Pancreas (tissue), 10 donors: ENCODE data around the gene PAXX. TPM values are rescaled to one million over a fixed set of nuclear protein-coding genes. Genes with fewer than 3 reads are reported as not detected.

Source experiments
- ATAC-seq, 4 donors: fragments of 200-7000 bp; cut with Tn5 transposase; one replicate each; pipeline versions ENCODE4 v1.8.0 to v1.9.1; 2020; ENCODE audit warnings: mild to moderate bottlenecking in 4 of 4, moderate library complexity in 4 of 4
- DNase-seq, 6 donors: peaks; one replicate each; pipeline ENCODE4 v3.0.0-alpha.2; 2020
- FAIRE-seq: peaks from 2 replicates; lab custom pipeline; 2012; peaks lifted over from hg19 to GRCh38; lab: Jason Lieb, UNC
- H3K27ac ChIP-seq, 4 donors: fragments of 200-600 bp; sonication (generic); 1 replicate in 3 of 4; 2 replicates in 1 of 4; pipeline versions ENCODE4 v1.5.0 to v1.8.0; 2020
- H3K27me3 ChIP-seq, 4 donors: fragments of 200-600 bp; one replicate each; pipeline ENCODE4 v1.8.0; 2021
- H3K36me3 ChIP-seq, 3 donors: fragments of 200-600 bp; sonication (generic) in 1 of 3; one replicate each; pipeline versions ENCODE4 v1.5.0 to v1.8.0; 2020 to 2021
- H3K4me1 ChIP-seq, 3 donors: fragments of 200-600 bp; one replicate each; pipeline ENCODE4 v1.8.0; 2021
- H3K4me3 ChIP-seq, 4 donors: fragments of 200-600 bp; sonication (generic) in 2 of 4; one replicate each; pipeline versions ENCODE4 v1.5.0 to v1.8.0; 2020 to 2021
- H3K9me3 ChIP-seq, 4 donors: fragments of 200-600 bp; one replicate each; pipeline ENCODE4 v1.8.0; 2021
- WGBS, 2 donors: extraction: QIAGEN DNeasy Blood & Tissue Kit; methylation state at CpG; one replicate each; pipeline ENCODE4 v1.1.7; 2013; 5-methylcytosine and 5-hydroxymethylcytosine counted together
- intact Hi-C, 3 donors: fragments of 100-400 bp; cut with DNase I; formaldehyde crosslinking; loops; one replicate each; pipeline versions ENCODE4 v1.11.1 to v1.14.2; 2022
- polyA plus RNA-seq, 2 donors: library from polyadenylated mRNA; stranded (reverse); fragments of 200-250 nt; gene quantifications; one replicate each; pipeline ENCODE4 v1.2.3, GENCODE V29; 2013
- total RNA-seq, 6 donors: library from RNA; stranded (reverse); fragmentation: NEBNext Ultra II Directional in 4 of 6; extraction: Animal tissue kit (Norgen Biotek cat#: 25700) in 4 of 6; gene quantifications; one replicate each; pipeline versions ENCODE4 v1.2.1 to v1.2.4, GENCODE V29; 2021 to 2023
- TF ChIP-seq, protein P1 (sequence below), 4 donors: fragments of 200-600 bp; sonication (generic) in 3 of 4; IDR thresholded peaks; one replicate each; pipeline versions ENCODE4 v1.5.0 to v1.8.0; 2021; ENCODE audit warnings: antibody characterized with exemption in 4 of 4
- donor health status: healthy with polysubstance abuse.
- donor health status: DM: no; HTN: no; CAD: no; lungs with moderate emphysema.
- donor health status: DM: no; HTN: no; CAD: no.
- donor health status: control.
- donor health status: control.
- donor health status: Bipolar disorder and iron deficiency.
- donor health status: DM: yes; HTN: yes; CAD: no.
- donor health status: DM: no; HTN: no; CAD: no.
- donor health status: DM: no; HTN: no; CAD: no.
- donor health status: DM: yes; HTN: yes; CAD: no.

The PAXX gene
- total and polyA plus RNA-seq, 8 donors = 16.0 to 222 (median 21.0) TPM

DNA sequence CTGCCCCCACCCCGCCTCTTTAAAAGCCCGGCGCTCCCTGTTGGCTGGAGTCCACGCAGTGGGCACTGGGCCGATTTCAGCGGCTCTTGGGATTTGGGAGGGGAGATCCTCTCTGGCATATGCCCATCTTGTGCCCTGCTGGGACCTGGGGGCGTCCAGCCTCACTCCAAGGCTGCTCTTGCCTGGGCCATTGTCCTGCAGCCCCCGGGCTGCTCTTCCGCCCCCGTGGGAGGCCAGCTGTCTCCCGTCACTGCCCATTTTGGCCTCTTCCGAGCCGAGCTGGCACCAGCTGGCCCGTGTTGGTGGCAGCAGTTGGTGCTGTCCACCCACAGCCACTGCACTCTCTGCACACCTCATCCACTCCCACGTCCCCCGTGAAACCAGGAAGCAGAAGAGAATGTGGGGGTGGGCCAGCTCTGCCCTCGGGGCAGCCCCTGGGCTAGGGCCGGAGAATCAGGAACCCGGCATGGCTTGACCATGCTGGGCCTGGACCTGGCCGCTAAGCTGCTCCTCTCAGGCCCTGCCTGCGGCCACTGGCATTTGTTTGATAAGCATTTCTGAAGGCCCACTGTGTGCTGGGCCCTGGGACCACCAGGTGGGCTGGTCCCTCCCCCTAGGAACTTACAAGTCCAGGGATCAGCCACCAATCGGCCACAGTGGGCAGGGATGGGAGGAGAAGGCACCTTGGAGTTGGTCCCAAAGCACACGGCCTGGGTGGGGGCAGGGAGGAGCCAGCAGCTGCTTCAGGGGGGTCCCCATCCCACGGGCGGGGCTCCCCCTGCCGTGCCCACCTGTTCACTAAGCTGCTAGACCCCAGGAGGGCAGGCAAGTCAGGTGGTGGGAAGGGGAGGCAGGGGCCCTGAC, 45.0 kb upstream of the PAXX start:
- intact Hi-C loops = loop anchor here in 1 of 3 donors (5.0 to 10.0 kb wide), 3 partner anchors 90 to 152 kb away; partner anchors contain the start of genes AJM1, CCDC183, PHPT1 and TMEM141
- Histone ChIP-seq H3K27ac (peak overlapping the region in 1 of 4 donors; percentile 19), H3K27me3 (no peaks in the 10 kb centered on the region), H3K4me1 (peaks cover 0 to 18% (median 0%) of the 10 kb centered on the region in 3 donors), H3K36me3 (peaks cover 0 to 5% (median 4%) of the 10 kb centered on the region in 3 donors), H3K4me3 (no peak overlapping the region), H3K9me3 (no peaks in the 10 kb centered on the region)
- no peak for ATAC-seq
- TF ChIP-seq, protein P1, sequence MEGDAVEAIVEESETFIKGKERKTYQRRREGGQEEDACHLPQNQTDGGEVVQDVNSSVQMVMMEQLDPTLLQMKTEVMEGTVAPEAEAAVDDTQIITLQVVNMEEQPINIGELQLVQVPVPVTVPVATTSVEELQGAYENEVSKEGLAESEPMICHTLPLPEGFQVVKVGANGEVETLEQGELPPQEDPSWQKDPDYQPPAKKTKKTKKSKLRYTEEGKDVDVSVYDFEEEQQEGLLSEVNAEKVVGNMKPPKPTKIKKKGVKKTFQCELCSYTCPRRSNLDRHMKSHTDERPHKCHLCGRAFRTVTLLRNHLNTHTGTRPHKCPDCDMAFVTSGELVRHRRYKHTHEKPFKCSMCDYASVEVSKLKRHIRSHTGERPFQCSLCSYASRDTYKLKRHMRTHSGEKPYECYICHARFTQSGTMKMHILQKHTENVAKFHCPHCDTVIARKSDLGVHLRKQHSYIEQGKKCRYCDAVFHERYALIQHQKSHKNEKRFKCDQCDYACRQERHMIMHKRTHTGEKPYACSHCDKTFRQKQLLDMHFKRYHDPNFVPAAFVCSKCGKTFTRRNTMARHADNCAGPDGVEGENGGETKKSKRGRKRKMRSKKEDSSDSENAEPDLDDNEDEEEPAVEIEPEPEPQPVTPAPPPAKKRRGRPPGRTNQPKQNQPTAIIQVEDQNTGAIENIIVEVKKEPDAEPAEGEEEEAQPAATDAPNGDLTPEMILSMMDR (IDR thresholded peaks at IDR 0.05) = no peak
- peak in 3 of 6 donors; percentile 39 to 69 (median 68) for DNase-seq
- WGBS, 2 donors = 36 to 40% methylated on average over 26 of the region's 26 CpGs
- no peak for FAIRE-seq

DNA sequence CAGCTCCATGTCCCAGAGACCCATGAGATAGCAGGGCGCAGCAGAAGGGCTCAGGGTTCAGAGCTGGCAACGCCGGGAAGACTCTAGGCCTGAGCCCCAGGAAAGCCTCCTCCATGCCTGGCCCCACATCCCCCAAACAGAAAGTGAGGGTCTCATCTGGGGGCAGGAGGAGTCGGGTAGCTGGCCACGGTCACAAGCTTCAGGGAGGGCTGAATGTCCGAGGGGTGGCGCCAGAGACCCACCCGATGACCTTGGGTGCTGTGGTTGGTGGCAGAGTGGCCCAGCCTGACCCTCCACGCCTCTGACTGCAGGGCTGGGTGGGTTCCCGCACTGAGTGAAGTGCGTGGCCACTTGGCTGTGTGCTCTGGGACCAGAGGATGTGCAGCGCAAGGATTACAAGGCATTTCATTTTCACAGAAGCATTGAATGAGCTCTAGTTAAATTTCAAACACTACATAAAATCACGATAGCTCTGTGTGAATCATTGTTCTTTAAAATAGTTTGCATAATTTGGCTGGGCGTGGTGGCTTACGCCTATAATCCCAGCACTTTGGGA, 44.2 kb upstream of the PAXX start:
- H3K4me3 ChIP-seq = no peak overlapping the region
- ATAC-seq (no peak), FAIRE-seq (no peak), DNase-seq (peak in 3 of 6 donors; percentile 50 to 65 (median 61))
- TF ChIP-seq, protein P1 (IDR thresholded peaks at IDR 0.05) = no peak
- no peaks in the 10 kb centered on the region for H3K9me3 ChIP-seq
- peaks cover 0 to 18% (median 0%) of the 10 kb centered on the region in 3 donors for H3K4me1 ChIP-seq
- H3K36me3 ChIP-seq = no peaks in the 10 kb centered on the region
- intact Hi-C loops = loop anchor here in 1 of 3 donors (5.0 to 10.0 kb wide), 3 partner anchors 89 to 153 kb away; partner anchors contain the start of genes AJM1, CCDC183, PHPT1 and TMEM141
- WGBS, 2 donors = 51 to 57% methylated on average over 15 of the region's 15 CpGs
- no peaks in the 10 kb centered on the region for H3K27me3 ChIP-seq
- no peak overlapping the region for H3K27ac ChIP-seq

DNA sequence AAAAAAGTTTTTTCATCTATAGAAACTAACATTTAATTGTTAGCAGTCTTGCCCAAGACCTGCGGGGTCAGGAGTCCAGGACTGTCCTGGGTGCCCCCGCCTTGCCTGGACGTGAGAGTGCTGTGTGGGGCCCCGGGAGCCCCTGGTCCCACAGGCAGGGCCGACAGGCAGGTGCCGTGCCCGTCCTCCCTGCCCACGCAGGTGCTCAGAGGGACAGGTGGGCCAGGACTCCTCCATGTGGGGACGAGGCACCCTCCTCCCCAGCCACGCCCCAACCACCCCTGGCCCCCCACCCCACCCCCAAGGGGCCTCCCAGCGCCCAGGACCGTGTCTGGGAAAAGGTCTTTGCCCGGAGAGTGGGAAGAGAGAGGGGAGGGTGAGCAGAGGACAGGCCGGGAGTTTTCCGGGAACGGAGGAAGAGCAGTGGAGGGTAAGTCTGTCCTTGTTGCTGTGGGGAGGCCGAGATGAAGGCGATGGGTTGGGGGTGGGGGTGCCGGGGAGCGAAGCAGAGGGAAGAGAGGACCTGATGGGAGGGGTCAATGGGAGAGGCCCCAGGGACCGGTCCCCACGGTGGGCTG, 42.9 kb upstream of the PAXX start:
- FAIRE-seq (no peak), ATAC-seq (peak; percentile 9 to 16 (median 12)), DNase-seq (peak in 2 of 6 donors; percentile 46 to 84)
- TF ChIP-seq, protein P1 (IDR thresholded peaks at IDR 0.05) = no peak
- Histone ChIP-seq H3K4me1 (peaks cover 0 to 18% (median 0%) of the 10 kb centered on the region in 3 donors), H3K27ac (peak overlapping the region; percentile 93 to 94 (median 94)), H3K36me3 (no peaks in the 10 kb centered on the region), H3K9me3 (no peaks in the 10 kb centered on the region), H3K4me3 (peak overlapping the region; percentile 58 to 71 (median 66)), H3K27me3 (no peaks in the 10 kb centered on the region)
- intact Hi-C loops = loop anchor here in 1 of 3 donors (5.0 to 10.0 kb wide), 3 partner anchors 88 to 155 kb away; partner anchors contain the start of genes AJM1, CCDC183, PHPT1 and TMEM141
- 8 to 9% methylated on average over 19 to 21 of the region's 22 CpGs for WGBS, 2 donors

DNA sequence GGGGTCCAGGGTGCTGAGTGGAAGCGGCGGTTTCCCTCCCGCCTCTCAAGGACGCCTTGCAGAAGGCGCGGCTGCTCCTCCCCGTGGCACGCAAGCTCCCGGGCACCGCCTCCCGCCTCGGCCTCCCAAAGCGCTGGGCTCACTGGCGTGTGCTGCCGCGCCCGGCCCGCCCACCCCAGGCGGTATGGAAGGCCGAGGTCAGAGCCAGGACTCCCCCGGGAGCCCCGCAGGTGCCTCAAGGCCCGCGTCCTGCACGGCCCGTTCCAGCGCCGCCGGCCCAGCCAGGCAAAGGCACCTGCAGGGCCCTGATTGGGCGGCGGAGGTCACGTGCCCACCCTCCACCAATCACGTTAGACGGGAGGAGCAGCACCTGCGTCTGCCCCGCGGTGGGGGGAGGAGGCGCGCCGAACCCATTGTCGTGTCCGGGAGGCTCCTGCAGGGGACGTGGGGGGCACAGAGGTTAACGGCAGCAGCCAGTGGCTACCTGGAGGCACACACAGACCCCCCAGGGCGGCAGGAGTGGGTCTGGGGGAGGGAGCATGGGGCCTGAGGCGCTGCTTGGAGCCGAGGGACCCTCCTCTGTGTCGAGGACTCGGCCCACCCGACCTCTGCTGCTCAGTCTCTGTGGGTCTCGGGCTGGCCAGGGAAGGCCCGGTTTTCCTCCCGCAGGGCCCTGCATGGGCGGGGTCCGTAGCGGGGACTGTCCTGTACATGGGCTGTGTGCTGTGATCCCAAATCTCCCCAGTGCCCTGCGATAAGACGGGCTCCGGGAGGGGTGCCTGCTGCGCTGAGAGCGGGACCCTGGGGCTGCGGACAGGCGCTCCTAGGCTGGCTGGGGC, 42.2 kb upstream of the PAXX start:
- TF ChIP-seq, protein P1 (IDR thresholded peaks at IDR 0.05) = peak in 1 of 4 donors; percentile 15
- peak overlapping the region; percentile 93 to 94 (median 94) for H3K27ac ChIP-seq
- H3K4me3 ChIP-seq = peak overlapping the region; percentile 58 to 71 (median 66)
- DNase-seq = peak; percentile 96 to 99 (median 98)
- no peaks in the 10 kb centered on the region for H3K9me3 ChIP-seq
- intact Hi-C loops = loop anchor here in 2 of 3 donors (5.0 to 10.0 kb wide), 4 partner anchors 75 to 155 kb away; partner anchors contain the start of genes ABCA2 (in 1 of the 2), AJM1 (in 1 of the 2), CCDC183 (in 1 of the 2) and PHPT1 (in 1 of the 2)
- no peaks in the 10 kb centered on the region for H3K36me3 ChIP-seq
- 1 to 2% methylated on average over 37 to 63 of the region's 63 CpGs for WGBS, 2 donors
- no peak for FAIRE-seq
- peaks cover 0 to 18% (median 0%) of the 10 kb centered on the region in 3 donors for H3K4me1 ChIP-seq
- peak; percentile 92 to 95 (median 94) for ATAC-seq
- H3K27me3 ChIP-seq = no peaks in the 10 kb centered on the region
